Astrocyte (in vitro differentiated cells and primary cell): Measurements from ENCODE around the gene ALK. TPM values are rescaled to one million over a fixed set of nuclear protein-coding genes. Genes with fewer than 3 reads are reported as not detected.

ENCODE experiments used
- DNase-seq: peaks from one replicate; pipeline ENCODE4 v3.0.0-alpha.2; 2010; ENCODE audit warnings: low read depth
- FAIRE-seq: peaks from 2 replicates; lab custom pipeline; 2011; peaks lifted over from hg19 to GRCh38; lab: Jason Lieb, UNC
- H2AFZ ChIP-seq: 2 replicates; pipeline ENCODE4 v1.6.0; 2012; ENCODE audit warnings: low read depth, low read length, inconsistent platforms
- H3K27ac ChIP-seq: 2 replicates; pipeline ENCODE4 v1.5.1; 2011; ENCODE audit warnings: low read depth, low read length, inconsistent platforms
- H3K27me3 ChIP-seq: 2 replicates; pipeline ENCODE4 v1.6.0; 2011; ENCODE audit warnings: low read length, inconsistent platforms; ENCODE audit not compliant: insufficient read depth
- H3K36me3 ChIP-seq: 2 replicates; pipeline ENCODE4 v1.5.1; 2011; ENCODE audit warnings: low read length, inconsistent platforms; ENCODE audit not compliant: insufficient read depth
- H3K4me1 ChIP-seq: 2 replicates; pipeline ENCODE4 v1.5.1; 2011; ENCODE audit warnings: low read length, inconsistent platforms; ENCODE audit not compliant: insufficient read depth
- H3K4me2 ChIP-seq: 2 replicates; pipeline ENCODE4 v1.6.0; 2012; ENCODE audit warnings: low read length, inconsistent platforms
- H3K4me3 ChIP-seq: 2 replicates; pipeline ENCODE4 v1.5.1; 2011; ENCODE audit warnings: low read depth, mild to moderate bottlenecking, low read length, inconsistent platforms; ENCODE audit not compliant: insufficient read depth
- H3K79me2 ChIP-seq: 2 replicates; pipeline ENCODE4 v1.6.0; 2012; ENCODE audit warnings: mild to moderate bottlenecking, low read length, inconsistent platforms; ENCODE audit not compliant: insufficient read depth
- H3K9ac ChIP-seq: 2 replicates; pipeline ENCODE4 v1.6.0; 2012; ENCODE audit warnings: mild to moderate bottlenecking, low read length, inconsistent platforms
- H3K9me3 ChIP-seq: 2 replicates; pipeline ENCODE4 v1.5.1; 2012; ENCODE audit warnings: low read depth, mild to moderate bottlenecking, low read length, inconsistent platforms; ENCODE audit not compliant: insufficient read depth
- H4K20me1 ChIP-seq: 2 replicates; pipeline ENCODE4 v1.6.0; 2012; ENCODE audit warnings: low read length, inconsistent platforms; ENCODE audit not compliant: insufficient read depth
- H3K27ac Mint-ChIP-seq: one replicate; pipeline ENCODE4 v1.8.0; 2021; ENCODE audit warnings: mild to moderate bottlenecking, mixed read lengths; ENCODE audit not compliant: unreplicated experiment
- H3K27me3 Mint-ChIP-seq: one replicate; pipeline ENCODE4 v1.8.0; 2021; ENCODE audit warnings: low read depth, mixed read lengths; ENCODE audit not compliant: unreplicated experiment
- H3K36me3 Mint-ChIP-seq: one replicate; pipeline ENCODE4 v1.8.0; 2021; ENCODE audit warnings: low read depth, mixed read lengths; ENCODE audit not compliant: unreplicated experiment
- H3K4me1 Mint-ChIP-seq: one replicate; pipeline ENCODE4 v1.8.0; 2021; ENCODE audit warnings: low read depth, mixed read lengths; ENCODE audit not compliant: unreplicated experiment
- H3K4me3 Mint-ChIP-seq: one replicate; pipeline ENCODE4 v1.8.0; 2021; ENCODE audit warnings: mild to moderate bottlenecking, moderate library complexity, mixed read lengths; ENCODE audit not compliant: unreplicated experiment
- H3K9me3 Mint-ChIP-seq: one replicate; pipeline ENCODE4 v1.8.0; 2021; ENCODE audit warnings: mild to moderate bottlenecking, mixed read lengths; ENCODE audit not compliant: unreplicated experiment
- CTCF ChIP-seq: IDR thresholded peaks from 2 replicates; pipeline ENCODE4 v1.5.1; 2011; ENCODE audit warnings: low read depth, mild to moderate bottlenecking, inconsistent platforms, low read length, moderate library complexity; ENCODE audit not compliant: insufficient read depth
- EZH2 ChIP-seq: IDR thresholded peaks from 2 replicates; pipeline ENCODE4 v1.6.1; 2012; ENCODE audit warnings: mild to moderate bottlenecking, low read length, inconsistent platforms; ENCODE audit not compliant: insufficient read depth
- total RNA-seq: library from RNA; stranded (reverse); gene quantifications from 2 replicates; pipeline ENCODE4 v1.2.1, GENCODE V29; 2021

Gene ALK
- total RNA-seq, 1 donor from 2014 or later = 0.16 TPM

GRCh38 chr2:29363111-29363510 lies 558.3 kb downstream of the ALK start:
- no peak overlapping the region for H2AFZ ChIP-seq
- H3K4me2 ChIP-seq = no peak overlapping the region
- Mint-ChIP-seq H3K4me3 (no peak overlapping the region), H3K4me1 (no peaks in the 10 kb centered on the region), H3K36me3 (no peaks in the 10 kb centered on the region), H3K9me3 (no peaks in the 10 kb centered on the region), H3K27ac (no peak overlapping the region), H3K27me3 (peaks cover 28% of the 10 kb centered on the region)
- H3K9me3 ChIP-seq = no peaks in the 10 kb centered on the region
- DNase-seq (no peak), FAIRE-seq (no peak)
- no peak overlapping the region for H3K9ac ChIP-seq
- TF ChIP-seq CTCF (no peak), EZH2 (no peak)
- H3K27ac ChIP-seq = no peak overlapping the region
- H3K79me2 ChIP-seq = no peaks in the 10 kb centered on the region
- H3K4me1 ChIP-seq = no peaks in the 10 kb centered on the region
- H3K27me3 ChIP-seq = peaks cover 3% of the 10 kb centered on the region
- H3K4me3 ChIP-seq = no peak overlapping the region
- no peaks in the 10 kb centered on the region for H3K36me3 ChIP-seq
- no peaks in the 10 kb centered on the region for H4K20me1 ChIP-seq

- Mint-ChIP-seq H3K4me3 (no peak overlapping the region), H3K27me3 (peaks cover 30% of the 10 kb centered on the region), H3K27ac (no peak overlapping the region), H3K36me3 (no peaks in the 10 kb centered on the region), H3K4me1 (no peaks in the 10 kb centered on the region), H3K9me3 (no peaks in the 10 kb centered on the region)
- H3K27me3 ChIP-seq = peaks cover 3% of the 10 kb centered on the region
- no peaks in the 10 kb centered on the region for H4K20me1 ChIP-seq
- no peak overlapping the region for H3K27ac ChIP-seq
- no peak overlapping the region for H3K9ac ChIP-seq
- no peak overlapping the region for H2AFZ ChIP-seq
- no peaks in the 10 kb centered on the region for H3K79me2 ChIP-seq
- no peaks in the 10 kb centered on the region for H3K36me3 ChIP-seq
- FAIRE-seq (no peak), DNase-seq (peak; percentile 11)
- TF ChIP-seq CTCF (no peak), EZH2 (no peak)
- no peaks in the 10 kb centered on the region for H3K9me3 ChIP-seq
- H3K4me3 ChIP-seq = no peak overlapping the region
- no peaks in the 10 kb centered on the region for H3K4me1 ChIP-seq
- no peak overlapping the region for H3K4me2 ChIP-seq
Measured at GRCh38 chr2:29361231-29361630, 560.2 kb downstream of the ALK start.

DNA sequence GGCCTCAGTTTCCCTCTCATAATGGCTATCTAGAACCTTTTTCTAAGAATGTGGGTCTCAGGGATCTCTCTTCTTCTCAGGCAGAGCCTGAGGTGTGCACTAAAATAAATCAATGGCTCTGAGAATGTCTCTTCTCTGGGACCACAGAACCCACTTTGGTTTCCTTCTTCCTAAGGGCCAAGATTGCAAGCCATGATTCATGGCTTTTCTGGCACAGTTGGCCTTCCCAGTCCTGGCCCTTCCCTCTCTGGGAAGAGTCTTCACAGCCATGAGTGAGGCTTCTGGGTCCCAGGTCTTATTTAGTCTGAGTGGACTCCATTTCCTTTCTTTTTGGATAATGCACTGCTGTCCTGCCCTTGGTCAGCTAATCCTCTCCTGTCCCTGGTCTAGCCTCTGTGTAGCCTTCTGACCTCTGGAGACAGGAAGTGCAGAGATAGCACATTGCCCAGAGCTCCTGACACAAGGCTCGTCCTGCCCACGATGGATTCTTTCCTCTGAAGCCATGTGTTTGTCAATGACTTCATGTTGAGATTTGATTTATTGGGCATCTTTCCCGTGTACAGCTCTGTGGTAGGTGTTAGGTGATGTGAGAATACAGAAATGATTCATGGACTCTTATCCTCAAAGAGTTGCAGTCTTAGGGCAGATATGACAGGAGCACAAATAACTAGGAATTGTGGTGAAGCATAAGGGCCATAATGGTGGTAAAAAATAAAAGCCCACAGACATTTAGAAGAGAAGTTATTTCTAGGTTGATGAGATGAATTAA lies 561.2 kb downstream of the ALK start:
- no peak overlapping the region for H3K4me3 Mint-ChIP-seq
- no peaks in the 10 kb centered on the region for H3K36me3 Mint-ChIP-seq
- Histone ChIP-seq H3K4me2 (no peak overlapping the region), H2AFZ (no peak overlapping the region), H3K4me3 (no peak overlapping the region), H3K4me1 (no peaks in the 10 kb centered on the region), H3K36me3 (no peaks in the 10 kb centered on the region), H3K9me3 (no peaks in the 10 kb centered on the region), H3K27me3 (peaks cover 3% of the 10 kb centered on the region), H3K9ac (no peak overlapping the region), H3K27ac (no peak overlapping the region), H3K79me2 (no peaks in the 10 kb centered on the region), H4K20me1 (no peaks in the 10 kb centered on the region)
- DNase-seq = peak; percentile 5
- no peak overlapping the region for H3K27ac Mint-ChIP-seq
- peaks cover 3% of the 10 kb centered on the region for H3K9me3 Mint-ChIP-seq
- FAIRE-seq = no peak
- no peak for TF ChIP-seq EZH2
- TF ChIP-seq CTCF = no peak
- peaks cover 33% of the 10 kb centered on the region for H3K27me3 Mint-ChIP-seq
- no peaks in the 10 kb centered on the region for H3K4me1 Mint-ChIP-seq
